HG02943 (cell line): ENCODE measurements around the gene KLF7.

Source experiments
- ATAC-seq: cut with Tn5 transposase; IDR thresholded peaks from one replicate; pipeline ENCODE4 v1.9.1; 2021; ENCODE audit warnings: mild to moderate bottlenecking, low read depth, moderate library complexity; ENCODE audit not compliant: unreplicated experiment

The KLF7 gene

GRCh38 chr2:207165121-207166038, at the start of gene KLF7:
Gene KLF7 (minus strand): TSS chr2:207165948. CDS start chr2:207165568, 380 bp downstream.
- no peak for ATAC-seq

GRCh38 chr2:207215308-207215707, 49.6 kb upstream of the KLF7 start:
- ATAC-seq = no peak

GRCh38 chr2:207214446-207214845, 48.7 kb upstream of the KLF7 start:
- ATAC-seq = no peak

- no peak for ATAC-seq
Observed at GRCh38 chr2:207206011-207206410, 40.3 kb upstream of the KLF7 start.

GRCh38 chr2:207205173-207205957, 39.6 kb upstream of the KLF7 start:
- no peak for ATAC-seq

GRCh38 chr2:207203056-207203455, 37.3 kb upstream of the KLF7 start:
- ATAC-seq = no peak

GRCh38 chr2:207202645-207203044, 36.9 kb upstream of the KLF7 start:
- no peak for ATAC-seq

GRCh38 chr2:207201416-207201815, 35.7 kb upstream of the KLF7 start:
- no peak for ATAC-seq

- no peak for ATAC-seq
Observed at GRCh38 chr2:207200136-207200535, 34.4 kb upstream of the KLF7 start.

- ATAC-seq = no peak
Observed at GRCh38 chr2:207194028-207194427, 28.3 kb upstream of the KLF7 start.

GRCh38 chr2:207188626-207189419, 23.1 kb upstream of the KLF7 start:
- ATAC-seq = no peak

GRCh38 chr2:207185372-207185771, 19.6 kb upstream of the KLF7 start:
- ATAC-seq = no peak

GRCh38 chr2:207184768-207185167, 19.0 kb upstream of the KLF7 start:
- no peak for ATAC-seq

- no peak for ATAC-seq
Observed at GRCh38 chr2:207184348-207184747, 18.6 kb upstream of the KLF7 start.

- ATAC-seq = no peak
Observed at GRCh38 chr2:207183506-207183905, 17.8 kb upstream of the KLF7 start.

- ATAC-seq = no peak
Observed at GRCh38 chr2:207182911-207183310, 17.2 kb upstream of the KLF7 start.

- no peak for ATAC-seq
Observed at GRCh38 chr2:207181526-207182274, 16.0 kb upstream of the KLF7 start.

- ATAC-seq = no peak
Observed at GRCh38 chr2:207180741-207181140, 15.0 kb upstream of the KLF7 start.

- ATAC-seq = no peak
Observed at GRCh38 chr2:207176247-207176646, 10.5 kb upstream of the KLF7 start.

- ATAC-seq = no peak
Observed at GRCh38 chr2:207173641-207174040, 7.9 kb upstream of the KLF7 start.
